ENCODE results near the gene DGKD.

- no peak for TF ChIP-seq TAF1 (IDR thresholded peaks at IDR 0.05; ENCODE audit: borderline replicate concordance, low read depth, low read length)
- no peak for TF ChIP-seq POLR2A (IDR thresholded peaks at IDR 0.05; ENCODE audit: low read depth, low read length)
Measured at GRCh38 chr2:233485726-233486125, 131.4 kb downstream of the DGKD start.

Measured in GM12892 (cell line).